HCT116 (cell line): ENCODE data around the gene PARVA. TPM values are rescaled to one million over a fixed set of nuclear protein-coding genes. Genes with fewer than 3 reads are reported as not detected.

Source experiments
- ATAC-seq: fragments of 200-7000 bp; cut with Tn5 transposase; 2 replicates; pipeline ENCODE4 v1.9.1; 2020; ENCODE audit warnings: mild to moderate bottlenecking, moderate library complexity
- BruUV-seq: library from RNA; stranded (reverse); fragments of 400-500 nt; replicated peaks from 2 replicates; lab custom pipeline; 2021; lab: Mats Ljungman, UMichigan
- CTCF ChIA-PET: fragments of 300-600 bp; sonication (Branson Sonifier 250); formaldehyde crosslinking; loops from one replicate; lab custom pipeline; 2021; ENCODE audit warnings: antibody characterized with exemption; lab: Charles Lee
- POLR2A ChIA-PET: fragments of 300-600, 350-600 bp; sonication (Branson Sonifier 250); formaldehyde crosslinking; loops from one replicate; lab custom pipeline; 2021; ENCODE audit warnings: antibody characterized with exemption; lab: Charles Lee
- RAD21 ChIA-PET, 2 experiments: fragments of 300-600 bp; sonication (Branson Sonifier 250); formaldehyde crosslinking; loops; one replicate each; lab custom pipeline; 2023; ENCODE audit warnings: low total read pairs in 2 of 2; ENCODE audit not compliant: uncharacterized antibody in 2 of 2, unreplicated experiment in 2 of 2, low non-redundant PET in 1 of 2; lab: Charles Lee
- DNase-seq: peaks from one replicate; pipeline ENCODE4 v3.0.0-alpha.2; 2010; ENCODE audit warnings: low read depth, low spot score
- H2AFZ ChIP-seq: fragments of 200-600 bp; shearing (Covaris generic), sonication (generic); 2 replicates; pipeline ENCODE4 v1.6.1; 2017; ENCODE audit warnings: low read depth, mixed run types, mixed read lengths, antibody characterized with exemption, low read length; ENCODE audit not compliant: poor library complexity, severe bottlenecking
- H3K27ac ChIP-seq: 2 replicates; pipeline ENCODE4 v1.5.1; 2012; ENCODE audit warnings: low read depth, low read length
- H3K27me3 ChIP-seq: fragments of 200-600 bp; sonication (generic); 2 replicates; pipeline ENCODE4 v1.6.1; 2016; ENCODE audit warnings: mixed run types, low read length, mixed read lengths; ENCODE audit not compliant: insufficient read depth
- H3K36me3 ChIP-seq, 2 experiments: fragments of 200-500 bp in 1 of 2; fragments of 200-600 bp in 1 of 2; sonication (Bioruptor generic) in 1 of 2; sonication (generic) in 1 of 2; 2 replicates each; pipeline versions ENCODE4 v1.5.1 to v1.6.1; 2014 to 2016; ENCODE audit warnings: low read length in 2 of 2, inconsistent platforms in 1 of 2, mixed read lengths in 1 of 2, mixed run types in 1 of 2; ENCODE audit not compliant: insufficient read depth in 2 of 2, control insufficient read depth in 1 of 2
- H3K4me1 ChIP-seq, 2 experiments: fragments of 200-600 bp in 1 of 2; sonication (generic) in 1 of 2; 2 replicates each; pipeline versions ENCODE4 v1.5.1 to v1.6.1; 2012 to 2017; ENCODE audit warnings: low read length in 2 of 2, inconsistent platforms in 1 of 2, mild to moderate bottlenecking in 1 of 2, mixed read lengths in 1 of 2, mixed run types in 1 of 2, moderate library complexity in 1 of 2; ENCODE audit not compliant: insufficient read depth in 2 of 2, control insufficient read depth in 1 of 2
- H3K4me2 ChIP-seq: fragments of 200-600 bp; sonication (generic); 2 replicates; pipeline ENCODE4 v1.6.1; 2017; ENCODE audit warnings: mixed run types, low read length, mixed read lengths
- H3K4me3 ChIP-seq, 2 experiments: fragments of 200-600 bp in 1 of 2; sonication (generic) in 1 of 2; replicated peaks in 1 of 2; 2 replicates each; pipeline ENCODE4 v1.5.1; 2011 to 2016; ENCODE audit warnings: low read length in 2 of 2, control low read depth in 1 of 2, low read depth in 1 of 2, mild to moderate bottlenecking in 1 of 2, mixed read lengths in 1 of 2, mixed run types in 1 of 2
- H3K79me2 ChIP-seq: fragments of 200-600 bp; sonication (generic); 2 replicates; pipeline ENCODE4 v1.6.1; 2017; ENCODE audit warnings: mild to moderate bottlenecking, mixed run types, low read length, moderate library complexity, mixed read lengths; ENCODE audit not compliant: insufficient read depth
- H3K9ac ChIP-seq: fragments of 200-600 bp; sonication (generic); 2 replicates; pipeline ENCODE4 v1.6.1; 2016; ENCODE audit warnings: low read length, mixed read lengths
- H3K9me2 ChIP-seq: fragments of 200-600 bp; sonication (generic), shearing (Covaris generic); 2 replicates; pipeline ENCODE4 v1.6.1; 2017; ENCODE audit warnings: mixed run types, mild to moderate bottlenecking, moderate library complexity; ENCODE audit not compliant: insufficient read depth
- H3K9me3 ChIP-seq, 2 experiments: fragments of 200-500 bp in 1 of 2; fragments of 200-600 bp in 1 of 2; sonication (Bioruptor generic) in 1 of 2; sonication (generic) in 1 of 2; 2 replicates each; pipeline ENCODE4 v1.6.1; 2014 to 2017; ENCODE audit warnings: low read length in 2 of 2, mixed read lengths in 2 of 2, inconsistent platforms in 1 of 2, low read depth in 1 of 2, mild to moderate bottlenecking in 1 of 2, mixed run types in 1 of 2, moderate library complexity in 1 of 2; ENCODE audit not compliant: control insufficient read depth in 1 of 2, insufficient read depth in 1 of 2
- H4K20me1 ChIP-seq: fragments of 200-600 bp; sonication (generic), shearing (Covaris generic); 2 replicates; pipeline ENCODE4 v1.6.1; 2017; ENCODE audit warnings: mixed run types, mild to moderate bottlenecking, moderate library complexity; ENCODE audit not compliant: insufficient read depth
- ATF3 ChIP-seq: IDR thresholded peaks from 2 replicates; pipeline ENCODE4 v1.6.1; 2012
- CEBPB ChIP-seq: IDR thresholded peaks from 2 replicates; pipeline ENCODE4 v1.6.1; 2012; ENCODE audit warnings: low read depth
- EGR1 ChIP-seq: IDR thresholded peaks from 2 replicates; pipeline ENCODE4 v1.6.1; 2012; ENCODE audit warnings: low read depth
- ELF1 ChIP-seq: IDR thresholded peaks from 2 replicates; pipeline ENCODE4 v1.6.1; 2012; ENCODE audit warnings: low read depth, borderline replicate concordance
- EZH2 ChIP-seq: fragments of 200-600 bp; sonication (generic); IDR thresholded peaks from 2 replicates; pipeline ENCODE4 v1.6.1; 2017; ENCODE audit warnings: antibody characterized with exemption, mixed run types
- JUND ChIP-seq: IDR thresholded peaks from 2 replicates; pipeline ENCODE4 v1.6.1; 2012
- MAX ChIP-seq: IDR thresholded peaks from 2 replicates; pipeline ENCODE4 v1.6.1; 2012
- POLR2AphosphoS5 ChIP-seq: IDR thresholded peaks from 2 replicates; pipeline ENCODE4 v1.6.1; 2011; ENCODE audit warnings: mild to moderate bottlenecking, low read depth, low read length, moderate library complexity
- RAD21 ChIP-seq: IDR thresholded peaks from 2 replicates; pipeline ENCODE4 v1.6.1; 2012; ENCODE audit warnings: low read depth, mild to moderate bottlenecking
- SP1 ChIP-seq: IDR thresholded peaks from 2 replicates; pipeline ENCODE4 v1.6.1; 2012; ENCODE audit warnings: low read depth
- SRF ChIP-seq: IDR thresholded peaks from 2 replicates; pipeline ENCODE4 v1.6.1; 2012; ENCODE audit warnings: low read depth
- TCF7L2 ChIP-seq: IDR thresholded peaks from 2 replicates; pipeline ENCODE4 v1.7.0; 2011; ENCODE audit warnings: borderline replicate concordance, inconsistent platforms; ENCODE audit not compliant: insufficient read depth, insufficient read length; ENCODE audit errors: extremely low read depth
- YY1 ChIP-seq: IDR thresholded peaks from 2 replicates; pipeline ENCODE4 v1.6.1; 2011; ENCODE audit warnings: low read length, low read depth, moderate library complexity, mild to moderate bottlenecking; ENCODE audit not compliant: insufficient replicate concordance; ENCODE audit errors: extremely low read depth
- ZBTB33 ChIP-seq: IDR thresholded peaks from 2 replicates; pipeline ENCODE4 v1.6.1; 2011; ENCODE audit warnings: mild to moderate bottlenecking, low read length, moderate library complexity; ENCODE audit not compliant: insufficient replicate concordance; ENCODE audit errors: extremely low read depth
- ZFX ChIP-seq: fragments of 450-650 bp; IDR thresholded peaks from 2 replicates; pipeline ENCODE4 v1.6.1; 2017
- intact Hi-C: fragments of 100-400 bp; cut with micrococcal nuclease; formaldehyde crosslinking; loops from 2 replicates; pipeline ENCODE4 v1.10.0; 2022
- total RNA-seq: library from RNA; stranded (reverse); gene quantifications from one replicate; pipeline ENCODE4 v1.2.1, GENCODE V29; 2021; ENCODE audit not compliant: unreplicated experiment

Gene PARVA
- total RNA-seq, 1 experiment from 2014 or later, result 18.4 TPM

- POLR2A ChIA-PET, result no interaction called here
- no peak for ATAC-seq
Observed at GRCh38 chr11:12362857-12363256, 14.5 kb upstream of the PARVA start.

More at GRCh38 chr11:12362857-12363256, 14.5 kb upstream of the PARVA start:
- no peak overlapping the region for H3K9ac ChIP-seq
- H3K4me2 ChIP-seq, result no peak overlapping the region
- no peaks in the 10 kb centered on the region for H4K20me1 ChIP-seq
- intact Hi-C loops, result no loop called here
- no peaks in the 10 kb centered on the region for H3K36me3 ChIP-seq
- BruUV-seq, result no TSS peak
- no peak overlapping the region for H3K4me3 ChIP-seq
- ChIA-PET RAD21 (no interaction called here), CTCF (no interaction called here)
- H3K9me2 ChIP-seq, result no peaks in the 10 kb centered on the region
- no peak for DNase-seq
- no peaks in the 10 kb centered on the region for H3K79me2 ChIP-seq
- H3K27me3 ChIP-seq, result no peaks in the 10 kb centered on the region
- H2AFZ ChIP-seq, result no peak overlapping the region
- TF ChIP-seq ZFX (no peak), SP1 (no peak), EGR1 (no peak), YY1 (no peak), ATF3 (no peak), JUND (no peak), TCF7L2 (no peak), CEBPB (no peak), RAD21 (no peak), ELF1 (no peak), ZBTB33 (no peak), EZH2 (no peak), SRF (no peak), MAX (no peak), POLR2AphosphoS5 (no peak)
- no peak overlapping the region for H3K27ac ChIP-seq
- no peaks in the 10 kb centered on the region for H3K9me3 ChIP-seq
- peaks cover 10 to 12% of the 10 kb centered on the region in 2 experiments; a peak in 3 of 4 replicates for H3K4me1 ChIP-seq
